COLO829 (cell line): ENCODE data around the gene COL8A1.
A peak's percentile ranks its signal among the peaks of the same experiment; 100 is the strongest.

ENCODE experiments used
- DNase-seq: peaks from one replicate; pipeline ENCODE4 v3.0.0; 2012; ENCODE audit warnings: low spot score

COL8A1 gene

GRCh38 chr3:99761415-99762165, 123.2 kb downstream of the COL8A1 start:
- DNase-seq: no peak

- no peak for DNase-seq
These were observed 124.5 kb downstream of the COL8A1 start for GRCh38 chr3:99762901-99763300.

DNA sequence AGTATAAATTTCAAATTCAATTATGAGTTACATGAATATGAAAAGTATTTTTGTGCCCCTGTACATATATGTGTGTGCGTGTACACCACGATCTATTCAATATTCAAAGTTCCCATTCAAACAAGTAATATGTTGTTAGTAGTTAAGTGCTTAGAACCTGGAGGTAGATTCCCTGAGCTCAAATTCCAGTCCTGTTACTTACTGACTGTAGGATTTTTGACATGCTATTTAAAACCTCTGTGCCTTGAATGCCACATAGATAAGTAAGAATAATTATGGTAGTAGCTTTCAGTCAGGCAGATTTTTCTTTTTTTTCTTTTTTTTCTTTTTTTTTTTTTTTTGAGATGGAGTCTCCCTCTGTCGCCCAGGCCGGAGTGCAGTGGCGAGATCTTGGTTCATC, 126.0 kb downstream of the COL8A1 start:
- no peak for DNase-seq

DNA sequence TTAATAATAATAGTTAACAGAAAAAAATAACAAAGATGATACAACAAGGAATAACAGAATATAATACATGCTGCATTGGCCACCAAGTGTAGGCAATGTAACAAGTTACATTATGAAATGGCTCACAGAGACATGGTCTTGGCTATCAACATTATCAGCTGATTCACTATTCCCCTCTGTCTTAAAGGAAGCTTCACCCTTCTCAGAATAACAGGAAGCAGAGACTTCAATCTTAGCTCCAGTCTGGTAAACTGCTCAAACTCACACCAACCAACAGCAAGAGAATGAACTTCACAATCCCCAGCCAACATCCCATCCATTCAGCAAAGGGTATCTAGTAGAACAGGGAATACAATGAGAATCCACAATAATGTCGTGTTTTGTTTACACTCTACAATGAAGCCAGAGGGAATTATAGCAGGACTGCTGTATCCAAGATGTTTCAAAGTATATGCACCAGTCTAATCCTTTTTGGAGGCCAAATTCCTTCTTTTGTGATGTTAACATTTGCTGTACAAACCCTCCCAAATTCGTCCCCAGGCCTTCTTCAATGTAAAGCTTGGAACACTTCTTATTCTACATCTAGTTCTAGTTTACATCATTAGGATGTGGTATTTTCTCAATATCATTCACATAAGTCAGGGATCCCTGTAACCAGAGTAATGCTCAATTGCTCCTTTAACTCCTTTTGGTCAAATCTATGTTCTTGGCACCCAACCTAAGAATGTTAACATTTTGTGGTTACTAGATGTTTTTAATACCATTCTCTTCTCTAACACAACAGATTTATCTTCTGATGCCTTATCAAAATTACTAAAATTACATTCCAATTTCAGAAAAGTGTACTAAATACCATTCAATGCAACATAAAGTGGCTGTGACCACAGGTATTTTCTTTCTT, 126.9 kb downstream of the COL8A1 start:
- no peak for DNase-seq

DNA sequence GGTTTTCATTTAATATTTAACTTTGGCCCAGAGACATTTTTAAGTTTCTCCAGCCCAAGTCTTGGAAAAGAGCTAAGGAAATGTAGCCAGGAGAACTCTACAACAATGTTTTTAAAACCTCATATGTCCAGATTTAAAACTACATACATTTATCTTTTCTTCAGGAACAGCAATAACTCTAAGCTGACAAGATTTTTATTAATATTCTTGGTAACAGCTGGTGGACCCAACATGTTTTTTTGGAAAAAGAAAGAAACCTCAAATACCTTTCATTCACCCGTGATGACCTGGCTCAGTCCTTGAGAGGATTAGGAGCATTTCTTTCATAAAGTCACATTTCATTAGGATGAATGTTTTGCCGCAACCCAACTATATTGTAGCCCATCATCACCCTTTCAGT, 128.9 kb downstream of the COL8A1 start:
- no peak for DNase-seq

GRCh38 chr3:99768126-99768525, 129.7 kb downstream of the COL8A1 start:
- DNase-seq: no peak

GRCh38 chr3:99768808-99769501, 130.6 kb downstream of the COL8A1 start:
- no peak for DNase-seq

- DNase-seq: no peak
These were observed 133.8 kb downstream of the COL8A1 start for GRCh38 chr3:99772171-99772570.

- DNase-seq: no peak
These were observed 134.3 kb downstream of the COL8A1 start for GRCh38 chr3:99772671-99773070.

GRCh38 chr3:99774467-99774866, 136.1 kb downstream of the COL8A1 start:
- DNase-seq: no peak

DNA sequence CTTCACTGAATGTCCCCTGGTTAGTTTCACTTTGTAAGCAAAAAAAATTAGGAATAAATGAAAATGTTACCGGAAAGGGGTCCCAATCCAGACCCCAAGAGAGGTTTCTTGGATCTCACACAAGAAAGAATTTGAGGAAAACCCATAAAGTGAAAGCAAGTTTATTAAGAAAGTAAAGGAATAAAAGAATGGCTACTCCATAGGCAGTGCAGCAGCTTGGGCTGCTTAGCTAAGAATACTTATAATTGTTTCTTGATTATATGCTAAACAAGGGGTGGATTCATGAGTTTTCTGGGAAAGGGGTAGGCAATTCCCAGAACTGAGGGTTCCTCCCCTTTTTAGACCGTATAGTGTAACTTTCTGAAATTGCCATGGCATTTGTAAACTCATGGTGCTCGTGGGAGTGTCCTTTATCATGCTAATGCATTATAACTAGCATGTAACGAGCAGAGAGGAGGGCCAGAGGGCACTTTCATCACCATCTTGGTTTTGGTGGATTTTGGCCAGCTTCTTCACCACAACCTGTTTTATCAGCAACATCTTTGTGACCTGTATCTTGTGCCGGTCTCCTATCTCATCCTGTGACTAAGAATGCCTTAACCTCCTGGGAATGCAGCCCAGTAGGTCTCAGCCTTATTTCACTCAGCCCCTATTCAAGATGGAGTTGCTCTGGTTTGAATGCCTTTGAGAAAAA, 138.3 kb downstream of the COL8A1 start:
- DNase-seq: no peak

DNA sequence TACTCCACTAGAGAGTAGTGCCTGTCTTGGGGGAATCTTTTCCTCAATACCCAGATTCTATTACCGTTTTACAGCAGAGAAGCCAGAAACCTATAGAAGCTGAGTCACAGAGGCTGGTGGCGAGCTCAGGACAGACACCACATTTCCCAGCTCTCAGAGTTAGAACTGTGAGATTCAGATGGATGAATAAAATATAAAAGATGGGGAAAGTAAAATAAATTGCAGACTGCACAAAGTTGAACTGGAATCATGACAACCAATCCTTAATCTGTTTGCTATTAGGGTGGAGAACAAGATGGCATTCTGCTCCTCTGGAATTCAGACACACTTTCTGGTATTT, 138.8 kb downstream of the COL8A1 start:
- no peak for DNase-seq

- no peak for DNase-seq
These were observed 139.3 kb downstream of the COL8A1 start for GRCh38 chr3:99777708-99778107.

DNA sequence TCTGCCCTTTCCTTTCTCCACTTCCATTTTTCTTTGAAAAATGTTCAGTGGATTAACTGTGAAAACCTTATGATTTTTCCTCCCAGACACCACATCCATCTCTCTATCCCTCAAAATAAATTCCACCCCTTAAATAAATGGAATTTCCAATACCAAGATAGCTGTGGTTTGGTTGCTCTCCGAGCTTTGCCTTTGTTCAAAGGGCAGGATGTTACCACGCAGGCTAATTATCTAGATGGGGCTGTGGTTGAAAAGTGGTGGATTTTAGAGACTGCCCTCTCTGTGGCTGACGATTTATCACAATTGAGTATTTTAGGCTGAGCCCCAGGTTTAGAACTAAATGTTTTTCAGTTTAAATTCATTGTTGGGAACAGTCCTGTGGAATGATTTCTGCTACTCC, 142.4 kb downstream of the COL8A1 start:
- peak; percentile 17 for DNase-seq

- DNase-seq: no peak
These were observed 143.4 kb downstream of the COL8A1 start for GRCh38 chr3:99781761-99782160.

- DNase-seq: no peak
These were observed 144.7 kb downstream of the COL8A1 start for GRCh38 chr3:99783011-99783573.

DNA sequence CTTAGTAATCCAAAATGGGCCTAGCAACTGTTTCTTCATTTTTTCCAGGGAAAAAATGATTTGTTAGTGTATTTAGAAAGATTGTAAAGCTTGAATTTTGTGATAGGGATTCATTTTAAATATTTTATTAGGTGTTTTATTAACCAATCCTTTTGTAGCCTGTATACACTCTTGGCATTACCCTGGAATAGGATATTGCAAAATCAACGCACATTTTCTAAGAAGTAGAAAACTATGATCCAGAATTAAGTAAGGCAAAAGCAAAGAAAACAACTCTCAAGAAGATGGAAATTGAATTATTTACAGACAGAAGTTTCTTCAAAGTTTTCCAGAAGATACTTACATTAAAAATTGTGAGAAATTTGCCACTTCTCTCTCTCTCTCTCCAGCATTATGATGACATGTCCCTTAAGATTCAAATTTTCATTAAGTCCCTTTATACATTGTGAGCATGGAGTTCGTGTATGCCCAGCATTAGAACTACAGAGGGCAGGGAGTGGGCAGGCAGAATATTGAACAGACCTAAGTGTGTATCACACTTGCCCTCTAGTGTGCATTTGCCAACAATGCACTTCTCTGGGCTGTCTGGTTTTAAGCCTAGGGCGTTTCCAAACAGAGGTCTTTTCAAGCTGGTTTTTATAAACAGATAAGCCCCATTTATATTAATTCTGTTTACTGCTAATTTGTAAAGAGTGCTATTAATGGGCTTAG, 150.8 kb downstream of the COL8A1 start:
- DNase-seq: peak; percentile 86

GRCh38 chr3:99794485-99794884, 156.1 kb downstream of the COL8A1 start:
- no peak for DNase-seq

DNA sequence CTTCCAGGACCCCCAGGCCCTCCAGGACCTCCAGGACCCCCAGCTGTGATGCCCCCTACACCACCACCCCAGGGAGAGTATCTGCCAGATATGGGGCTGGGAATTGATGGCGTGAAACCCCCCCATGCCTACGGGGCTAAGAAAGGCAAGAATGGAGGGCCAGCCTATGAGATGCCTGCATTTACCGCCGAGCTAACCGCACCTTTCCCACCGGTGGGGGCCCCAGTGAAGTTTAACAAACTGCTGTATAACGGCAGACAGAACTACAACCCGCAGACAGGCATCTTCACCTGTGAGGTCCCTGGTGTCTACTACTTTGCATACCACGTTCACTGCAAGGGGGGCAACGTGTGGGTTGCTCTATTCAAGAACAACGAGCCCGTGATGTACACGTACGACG, 157.2 kb downstream of the COL8A1 start:
- DNase-seq: no peak

- DNase-seq: no peak
These were observed 161.0 kb downstream of the COL8A1 start for GRCh38 chr3:99799422-99799821.

DNA sequence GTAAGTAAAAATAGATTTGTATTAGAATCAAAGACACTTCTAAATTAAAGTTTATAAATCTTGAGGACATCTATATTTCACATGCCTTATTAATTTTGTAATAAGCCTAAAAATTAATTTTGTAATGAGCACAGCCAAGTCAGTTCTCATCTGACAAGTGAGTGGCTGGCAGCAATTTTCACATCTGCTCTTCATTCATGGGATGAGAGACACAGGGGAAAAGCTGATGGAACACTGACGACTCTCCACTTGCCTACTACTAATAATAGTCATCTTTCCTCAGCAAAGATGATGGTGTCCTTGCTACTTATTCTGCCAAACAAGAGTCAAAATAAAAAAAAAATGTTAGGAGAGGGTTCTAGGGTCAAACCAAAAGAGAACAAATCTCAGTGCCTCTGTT, 164.9 kb downstream of the COL8A1 start:
- no peak for DNase-seq
